H54 (cell line): ENCODE measurements around the gene SLC22A16.
"Not testable (repeated sequence)": the region's sequence is repeated elsewhere in the genome, so short reads cannot be mapped to it uniquely, and the experiment has no call there.

Source experiments
- DNase-seq: peaks from one replicate; pipeline ENCODE4 v3.0.0; 2011; ENCODE audit warnings: low spot score, mixed read lengths; ENCODE audit not compliant: insufficient read length
- FAIRE-seq: peaks from 3 replicates; lab custom pipeline; 2011; peaks lifted over from hg19 to GRCh38; lab: Jason Lieb, UNC
- POLR2A ChIP-seq: IDR thresholded peaks from 2 replicates; pipeline ENCODE4 v1.6.1; 2011; ENCODE audit warnings: low read depth, mild to moderate bottlenecking, low read length

SLC22A16 gene, protein sequence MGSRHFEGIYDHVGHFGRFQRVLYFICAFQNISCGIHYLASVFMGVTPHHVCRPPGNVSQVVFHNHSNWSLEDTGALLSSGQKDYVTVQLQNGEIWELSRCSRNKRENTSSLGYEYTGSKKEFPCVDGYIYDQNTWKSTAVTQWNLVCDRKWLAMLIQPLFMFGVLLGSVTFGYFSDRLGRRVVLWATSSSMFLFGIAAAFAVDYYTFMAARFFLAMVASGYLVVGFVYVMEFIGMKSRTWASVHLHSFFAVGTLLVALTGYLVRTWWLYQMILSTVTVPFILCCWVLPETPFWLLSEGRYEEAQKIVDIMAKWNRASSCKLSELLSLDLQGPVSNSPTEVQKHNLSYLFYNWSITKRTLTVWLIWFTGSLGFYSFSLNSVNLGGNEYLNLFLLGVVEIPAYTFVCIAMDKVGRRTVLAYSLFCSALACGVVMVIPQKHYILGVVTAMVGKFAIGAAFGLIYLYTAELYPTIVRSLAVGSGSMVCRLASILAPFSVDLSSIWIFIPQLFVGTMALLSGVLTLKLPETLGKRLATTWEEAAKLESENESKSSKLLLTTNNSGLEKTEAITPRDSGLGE

DNA sequence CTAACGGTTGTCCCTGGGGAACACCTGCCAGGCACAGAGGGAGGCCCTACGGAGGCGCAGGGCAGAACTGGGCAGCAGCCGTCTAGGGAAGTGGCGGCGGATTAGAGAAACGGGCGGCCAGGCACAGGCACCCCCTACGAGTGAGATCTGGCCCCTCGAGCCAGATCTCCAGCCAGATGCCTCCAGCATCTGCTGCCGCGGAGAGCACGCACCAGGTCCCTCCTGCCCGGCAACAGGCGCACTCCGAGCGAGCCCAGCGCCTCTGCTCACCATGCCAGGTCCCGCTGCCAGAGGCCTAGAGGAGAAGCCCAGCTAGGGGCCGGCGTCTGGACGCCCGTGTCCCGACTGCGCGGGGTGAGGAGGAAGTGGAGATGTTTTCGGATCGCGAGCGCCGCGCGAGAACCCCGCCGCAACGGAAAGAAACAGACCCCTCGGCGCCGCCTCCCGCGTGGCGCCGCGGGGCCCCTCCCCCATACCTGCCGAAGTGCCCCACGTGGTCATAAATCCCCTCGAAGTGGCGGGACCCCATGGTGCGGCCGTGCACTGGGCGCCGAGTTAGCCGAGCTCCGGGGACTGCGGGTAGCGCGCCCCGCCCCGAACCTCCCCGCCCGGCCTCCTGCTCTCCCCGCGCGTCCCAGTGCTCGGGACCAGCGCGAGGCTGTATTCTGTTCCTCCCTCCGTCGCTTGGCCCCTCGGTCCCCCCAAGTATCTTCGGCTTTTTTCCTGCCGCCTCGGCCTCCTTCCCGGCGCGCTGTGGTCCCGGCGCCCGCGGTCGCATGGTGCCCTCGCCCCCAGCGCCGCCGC, at the start of gene SLC22A16:
Gene SLC22A16 (minus strand): TSS at position 568 of the 804 bp plus-strand sequence. CDS start 39 bp downstream, at position 529.
- no peak for TF ChIP-seq POLR2A
- DNase-seq: no peak
- FAIRE-seq: no peak

DNA sequence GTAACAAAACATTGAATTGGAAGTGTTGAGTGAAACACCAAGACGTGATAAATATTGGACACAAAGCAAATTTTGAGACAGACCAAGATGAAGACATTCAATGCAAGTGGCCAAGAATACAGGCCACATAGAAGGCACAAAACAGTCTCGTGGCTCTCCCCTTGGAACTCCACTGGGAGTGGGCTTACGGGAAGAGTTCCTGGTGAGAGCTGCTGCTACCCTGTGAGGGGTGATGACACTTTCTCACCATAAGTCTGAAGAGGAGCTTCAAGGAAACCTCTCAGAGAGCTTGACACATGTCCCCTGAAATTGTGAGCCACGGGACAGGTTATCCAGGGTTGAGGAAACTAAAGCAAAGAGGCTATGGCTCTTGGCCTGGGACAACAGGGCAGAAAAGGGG, 48.6 kb upstream of the SLC22A16 start:
- no peak for TF ChIP-seq POLR2A
- FAIRE-seq: no peak
- no peak for DNase-seq

DNA sequence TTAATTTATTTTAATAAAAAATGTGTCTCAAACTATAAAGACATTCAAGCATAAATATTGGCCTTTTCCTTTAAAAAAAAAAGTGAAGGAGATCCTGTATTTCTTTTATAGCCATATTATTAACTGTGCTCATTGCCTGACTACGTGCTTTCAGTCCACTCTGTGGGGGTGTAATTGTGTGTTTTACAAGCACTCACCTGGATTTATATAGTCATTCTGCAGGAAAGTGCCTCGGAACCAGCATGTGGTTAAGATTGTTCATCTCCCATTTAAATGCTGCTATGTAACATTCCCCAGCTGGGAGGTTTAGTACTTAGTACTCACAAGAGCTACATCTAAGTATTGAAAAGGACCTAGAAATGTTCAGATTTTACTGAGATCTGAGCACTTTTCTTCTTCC, 47.9 kb upstream of the SLC22A16 start:
- DNase-seq (no peak), FAIRE-seq (no peak)

DNA sequence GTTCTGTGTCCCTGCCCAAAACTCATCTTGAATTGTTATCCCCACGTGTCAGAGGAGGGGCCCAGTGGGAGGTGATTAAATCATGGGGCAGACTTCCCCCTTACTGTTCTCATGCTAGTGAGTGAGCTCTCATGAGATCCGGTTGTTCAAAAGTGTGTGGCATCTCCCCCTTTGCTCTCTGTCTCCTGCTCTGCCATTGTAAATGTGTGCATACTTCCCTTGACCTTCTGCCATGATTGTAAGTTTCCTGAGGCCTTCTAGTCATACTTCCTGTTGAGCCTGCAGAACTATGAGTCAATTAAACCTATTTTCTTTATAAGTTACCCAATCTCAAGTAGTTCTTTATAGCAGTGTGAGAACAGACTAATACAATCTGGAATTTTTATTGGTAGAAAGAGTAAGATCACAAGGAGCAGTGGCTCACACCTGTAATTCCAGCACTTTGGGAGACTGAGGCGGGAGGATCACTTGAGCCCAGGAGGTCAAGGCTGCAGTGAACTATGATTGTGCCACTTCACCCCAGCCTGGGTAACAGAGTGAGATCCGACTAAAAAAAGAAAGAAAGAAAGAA, 47.1 kb upstream of the SLC22A16 start:
- FAIRE-seq (no peak), DNase-seq (no peak)
- no peak for TF ChIP-seq POLR2A

More for the DNA sequence above, 47.9 kb upstream of the SLC22A16 start:
- no peak for TF ChIP-seq POLR2A

DNA sequence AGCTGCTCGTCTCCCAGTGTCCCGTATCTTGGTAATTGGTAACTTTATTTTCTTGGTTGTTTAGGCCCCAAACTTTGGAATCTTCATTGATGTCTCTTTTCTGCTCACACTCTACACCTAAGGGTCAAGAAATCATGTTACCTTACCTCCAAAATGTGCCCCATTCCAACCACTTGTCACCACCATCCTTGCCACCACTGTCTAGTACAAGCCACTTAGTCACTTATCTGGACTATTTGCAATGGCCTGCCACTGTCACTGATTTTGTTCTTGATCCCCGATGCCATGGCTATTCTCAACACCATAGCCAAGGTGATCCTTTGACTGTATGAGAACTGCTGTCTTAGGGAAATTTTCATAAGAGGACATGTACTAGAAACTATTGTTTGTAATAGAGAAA, 46.0 kb upstream of the SLC22A16 start:
- DNase-seq (no peak), FAIRE-seq (no peak)
- TF ChIP-seq POLR2A: no peak

DNA sequence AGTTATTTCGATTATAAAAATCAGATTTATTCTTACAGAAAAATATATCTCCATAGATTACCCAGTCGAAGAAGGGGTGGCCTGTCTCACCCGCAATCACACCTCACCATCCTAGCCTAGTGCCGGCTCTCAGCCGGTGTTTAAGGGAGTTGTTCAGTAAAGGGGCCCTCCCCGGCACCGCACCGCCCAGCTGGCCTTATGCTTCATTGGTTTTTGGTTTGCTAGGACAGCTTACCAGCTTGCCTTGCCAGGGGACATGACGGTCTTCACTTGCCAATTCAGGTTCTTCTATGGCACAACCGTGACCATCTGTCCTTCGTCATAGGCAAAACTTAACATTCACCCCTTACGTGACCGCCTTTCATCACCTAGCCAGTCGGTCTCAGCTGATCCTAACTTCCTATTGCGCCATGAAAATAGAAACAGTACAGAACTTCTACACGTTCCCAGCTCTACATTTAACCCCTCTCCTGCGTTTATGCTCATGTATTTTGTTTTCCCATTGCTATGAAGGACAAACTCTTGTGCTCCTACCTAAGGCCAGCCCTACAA, 44.7 kb upstream of the SLC22A16 start:
- DNase-seq (no peak), FAIRE-seq (no peak)
- no peak for TF ChIP-seq POLR2A

DNA sequence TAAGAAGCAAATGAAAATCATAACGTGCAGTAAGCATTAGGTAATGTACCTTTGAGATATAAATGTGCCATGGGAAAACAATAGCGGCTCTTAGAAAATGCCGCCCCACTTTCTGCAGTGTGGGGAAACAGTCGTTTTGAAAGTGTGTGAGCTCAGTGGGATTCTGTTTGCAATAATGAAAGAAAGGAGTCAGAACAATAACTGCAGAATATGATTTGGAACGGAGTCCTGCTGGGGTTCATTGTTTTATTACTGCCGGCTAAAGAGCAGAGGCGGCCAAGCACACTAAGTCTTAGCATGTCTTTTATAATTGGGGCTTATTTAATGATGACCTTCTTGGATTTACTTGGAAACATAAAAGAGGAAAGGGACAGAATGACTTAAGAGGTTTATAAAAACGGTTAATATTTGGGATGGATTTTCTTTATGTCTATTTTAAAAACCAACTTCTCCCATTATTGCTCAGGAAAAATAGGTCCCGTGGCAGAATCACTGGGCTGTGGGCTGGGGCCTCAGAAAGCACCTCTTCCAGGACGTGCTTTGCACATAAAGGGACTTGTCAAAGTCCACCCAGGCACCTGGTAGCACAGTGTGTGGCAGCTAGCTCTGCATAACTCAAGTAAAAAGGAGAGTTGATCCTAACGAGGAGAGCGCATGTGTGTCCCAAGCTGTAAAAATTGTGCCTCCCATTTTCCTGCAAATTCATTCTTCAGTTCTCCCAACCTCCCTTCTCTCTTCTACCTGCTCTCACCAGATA, 44.0 kb upstream of the SLC22A16 start:
- FAIRE-seq (no peak), DNase-seq (no peak)
- TF ChIP-seq POLR2A: no peak

DNA sequence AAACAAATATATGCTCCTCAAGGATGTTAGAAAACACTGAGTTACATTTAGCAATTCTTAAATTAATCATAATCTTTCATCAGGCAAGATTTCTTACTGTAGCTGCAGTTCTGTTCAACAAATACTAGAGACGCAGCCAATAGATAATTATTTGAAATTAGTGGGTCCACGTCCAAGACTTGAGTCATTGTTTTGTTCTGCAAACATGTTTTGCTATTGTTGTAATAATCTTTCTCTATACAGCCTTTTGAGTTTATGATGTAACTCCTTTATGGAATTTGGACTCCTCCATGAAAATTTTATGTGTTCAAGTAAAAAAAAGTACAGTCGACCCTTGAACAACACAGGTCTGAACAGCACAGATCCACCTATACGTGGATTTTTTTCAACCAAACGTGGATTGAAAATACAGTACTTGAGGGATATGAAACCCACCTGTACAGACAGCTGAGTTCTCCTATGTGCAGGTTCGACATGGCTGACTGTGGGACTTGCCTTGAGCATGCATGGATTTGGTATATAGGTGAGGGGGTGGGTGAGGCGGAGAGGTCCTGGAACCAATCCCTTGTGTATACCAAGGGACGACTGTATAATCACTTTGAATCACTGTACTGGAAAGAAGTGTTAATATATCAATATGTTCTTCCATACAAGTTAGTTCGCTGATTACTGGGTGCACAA, 41.3 kb upstream of the SLC22A16 start:
- DNase-seq (no peak), FAIRE-seq (no peak)
- TF ChIP-seq POLR2A: no peak

DNA sequence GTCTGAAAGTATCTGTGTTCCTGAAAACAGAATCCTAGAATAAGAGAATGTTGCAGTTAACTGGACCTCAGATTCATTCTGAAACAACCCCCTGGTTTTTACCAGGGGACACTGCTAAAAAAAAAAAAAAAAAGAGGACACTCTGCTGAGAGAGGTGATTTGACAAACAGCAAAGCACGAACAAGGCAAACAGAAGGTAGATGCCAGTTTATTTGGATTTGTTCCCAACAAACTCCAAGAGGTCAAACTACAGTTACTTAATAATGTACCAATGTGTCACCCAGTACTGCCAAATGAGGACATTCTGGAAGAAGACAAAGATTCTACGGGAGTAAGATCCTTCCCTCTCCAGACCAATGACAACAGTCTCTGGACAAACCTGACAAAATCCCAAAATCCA, 40.6 kb upstream of the SLC22A16 start:
- TF ChIP-seq POLR2A: no peak
- DNase-seq (no peak), FAIRE-seq (no peak)

DNA sequence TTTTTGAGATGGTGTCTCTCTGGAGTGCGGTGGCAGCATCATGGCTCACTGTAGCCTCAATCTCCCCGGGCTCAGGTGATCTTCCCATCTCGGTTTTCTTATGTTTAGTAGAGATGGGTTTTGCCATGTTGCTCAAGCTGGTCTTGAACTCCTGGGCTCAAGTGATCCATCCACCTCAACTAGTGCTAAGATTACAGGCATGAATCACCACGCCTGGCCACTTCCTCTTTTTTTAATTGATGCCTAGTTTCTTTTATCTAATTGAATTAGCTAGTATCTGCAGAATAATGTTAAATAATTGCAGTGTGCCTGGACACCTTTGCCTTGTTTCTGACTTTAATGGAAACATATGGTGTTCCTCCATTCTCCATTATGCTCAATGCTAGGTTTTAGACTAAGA, 38.4 kb upstream of the SLC22A16 start:
- DNase-seq: no peak
- TF ChIP-seq POLR2A: no peak

DNA sequence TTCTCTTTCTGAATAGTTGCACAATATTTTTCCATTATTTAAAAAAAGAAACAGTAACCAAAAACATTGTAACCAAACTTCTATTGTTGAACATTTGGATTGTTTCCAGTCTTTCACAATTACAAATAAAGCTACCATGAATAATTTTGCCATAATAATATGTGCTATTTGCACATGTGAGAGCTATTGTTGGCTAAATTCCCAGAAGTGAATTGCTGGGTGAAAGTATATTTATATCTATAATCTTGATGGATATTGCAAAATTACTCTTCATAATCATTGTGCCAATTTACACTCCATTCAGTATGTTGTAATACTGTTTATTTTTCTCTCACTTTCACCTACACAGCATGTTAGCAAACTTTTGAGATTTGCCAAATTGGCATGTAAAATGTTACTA, 36.6 kb upstream of the SLC22A16 start:
- DNase-seq: no peak
- FAIRE-seq: no peak
- TF ChIP-seq POLR2A: no peak

More for the DNA sequence above, 38.4 kb upstream of the SLC22A16 start:
- FAIRE-seq: no peak

DNA sequence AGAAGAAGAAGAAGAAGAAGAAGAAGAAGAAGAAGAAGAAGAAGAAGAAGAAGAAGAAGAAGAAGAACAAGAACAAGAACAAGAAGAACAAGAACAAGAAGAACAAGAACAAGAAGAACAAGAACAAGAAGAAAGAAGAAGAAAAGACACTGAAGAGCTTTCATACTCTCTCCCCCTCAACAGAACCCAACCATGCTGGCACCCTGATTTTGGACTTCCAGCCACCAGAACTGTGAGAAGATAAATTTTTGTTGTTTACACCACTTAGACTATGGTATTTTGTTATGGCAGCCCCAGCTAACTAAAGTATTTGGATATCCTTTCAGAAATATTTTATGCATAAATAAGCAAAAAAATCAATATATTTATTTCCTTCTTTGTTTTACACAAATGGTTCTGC, 36.1 kb upstream of the SLC22A16 start:
- FAIRE-seq: not testable (repeated sequence)

More for the DNA sequence above, 36.1 kb upstream of the SLC22A16 start:
- DNase-seq: not testable (repeated sequence)
